HuH-7.5 (cell line): ENCODE measurements around the gene BACE2.

Experiments
- DNase-seq: peaks from one replicate; pipeline ENCODE4 v3.0.0; 2011; ENCODE audit warnings: low spot score

BACE2 gene

DNA sequence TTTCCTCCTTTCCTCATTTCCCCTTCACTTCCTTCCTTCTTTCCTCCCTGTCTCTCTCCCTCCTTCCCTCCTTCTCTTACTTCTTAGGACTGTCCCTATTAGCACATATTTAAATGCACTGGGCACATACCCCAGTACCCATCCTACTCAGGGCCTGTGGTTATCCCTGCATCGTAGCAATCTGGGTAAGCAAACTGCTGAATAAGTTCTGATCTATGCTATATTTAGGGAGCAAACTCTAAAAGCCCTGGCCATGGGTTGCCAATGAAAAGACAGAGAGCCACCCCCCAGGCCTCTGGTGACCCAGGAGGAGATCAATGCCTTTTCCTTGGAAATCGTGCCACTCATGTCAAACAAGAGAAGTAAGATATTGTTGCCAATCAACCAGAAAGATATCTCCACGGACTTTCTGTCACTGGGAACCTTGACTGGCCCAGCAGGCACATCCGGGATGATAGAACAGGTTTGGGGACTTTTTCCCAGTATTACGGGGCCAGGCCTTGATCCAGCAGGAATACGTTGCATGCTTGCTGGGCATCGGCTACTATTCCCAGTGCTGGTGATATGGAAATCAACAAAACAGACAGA is 154.0 kb downstream of the BACE2 start:
- DNase-seq, result no peak

DNA sequence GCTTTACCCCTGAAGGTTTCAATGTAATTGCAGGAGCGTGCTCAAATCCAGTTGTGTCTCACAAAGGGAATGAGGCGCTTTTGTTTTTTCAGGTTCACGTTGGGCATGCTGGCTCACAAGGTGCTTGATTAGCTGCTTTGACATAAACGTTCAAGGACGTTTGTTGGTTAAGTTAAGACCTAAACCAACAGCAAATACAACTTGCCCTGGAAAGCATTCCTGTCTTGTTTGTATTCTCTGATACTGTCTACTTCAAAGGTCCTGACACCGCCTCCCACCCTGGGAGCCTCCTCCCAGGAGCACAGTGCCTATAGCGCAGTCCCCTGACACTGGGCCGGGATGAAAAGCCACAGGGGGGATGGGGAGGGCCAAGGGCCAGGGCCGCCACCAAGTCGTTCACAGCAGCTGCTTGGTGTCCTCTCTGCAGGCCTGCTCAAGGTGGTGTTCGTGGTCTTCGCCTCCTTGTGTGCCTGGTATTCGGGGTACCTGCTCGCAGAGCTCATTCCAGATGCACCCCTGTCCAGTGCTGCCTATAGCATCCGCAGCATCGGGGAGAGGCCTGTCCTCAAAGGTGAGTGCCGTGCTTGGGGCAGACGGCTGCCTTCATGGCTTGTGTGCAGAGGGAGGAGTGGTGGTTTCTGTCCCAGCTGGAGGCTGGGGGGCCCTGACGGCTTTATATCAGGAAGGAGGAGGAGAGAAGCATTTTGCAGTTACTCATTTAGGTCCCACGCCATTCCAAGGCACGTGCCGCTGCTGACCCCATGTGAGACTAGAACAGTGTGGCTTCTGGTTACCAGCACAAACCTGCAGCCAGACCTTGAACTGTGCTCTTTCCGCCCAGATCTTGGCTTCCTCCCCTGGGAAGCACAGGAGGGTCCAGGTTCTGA is 154.8 kb downstream of the BACE2 start:
- DNase-seq, result peak; percentile 66

DNA sequence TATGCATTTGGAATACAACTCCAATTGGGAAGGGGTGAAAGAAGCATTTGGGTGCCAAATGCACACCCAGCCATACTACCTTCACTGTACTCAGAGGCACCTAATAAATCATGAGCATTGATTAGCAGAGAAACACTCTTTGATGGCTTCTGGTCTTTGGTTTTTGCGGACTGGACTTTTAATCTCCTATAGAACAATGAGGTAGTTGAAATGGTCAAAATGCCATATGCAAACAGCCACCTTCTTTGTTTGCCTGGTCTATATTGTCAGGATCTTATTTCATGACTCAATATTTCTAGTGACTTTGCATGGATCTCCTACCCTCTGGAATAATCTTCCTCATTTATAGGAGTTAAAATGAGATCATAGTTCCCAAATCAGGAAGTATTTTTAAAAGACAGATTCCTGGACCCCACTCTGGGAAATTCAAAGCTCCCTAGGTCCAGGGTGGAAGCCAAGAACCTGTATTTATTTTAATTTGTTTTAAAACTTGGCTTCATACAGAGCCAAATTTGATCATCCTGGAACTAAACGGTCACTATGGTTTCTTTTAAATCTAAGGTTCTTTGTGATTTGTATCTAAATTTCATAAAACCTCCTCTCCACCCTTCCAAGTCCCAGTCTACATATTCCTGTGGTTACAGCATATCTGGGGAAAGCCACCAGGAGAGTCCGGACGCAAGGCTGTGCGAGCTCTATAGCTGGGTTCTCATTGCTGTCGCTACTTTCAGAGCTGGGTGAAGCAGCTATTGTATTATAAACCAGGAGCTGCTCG is 157.4 kb downstream of the BACE2 start:
- no peak for DNase-seq

DNA sequence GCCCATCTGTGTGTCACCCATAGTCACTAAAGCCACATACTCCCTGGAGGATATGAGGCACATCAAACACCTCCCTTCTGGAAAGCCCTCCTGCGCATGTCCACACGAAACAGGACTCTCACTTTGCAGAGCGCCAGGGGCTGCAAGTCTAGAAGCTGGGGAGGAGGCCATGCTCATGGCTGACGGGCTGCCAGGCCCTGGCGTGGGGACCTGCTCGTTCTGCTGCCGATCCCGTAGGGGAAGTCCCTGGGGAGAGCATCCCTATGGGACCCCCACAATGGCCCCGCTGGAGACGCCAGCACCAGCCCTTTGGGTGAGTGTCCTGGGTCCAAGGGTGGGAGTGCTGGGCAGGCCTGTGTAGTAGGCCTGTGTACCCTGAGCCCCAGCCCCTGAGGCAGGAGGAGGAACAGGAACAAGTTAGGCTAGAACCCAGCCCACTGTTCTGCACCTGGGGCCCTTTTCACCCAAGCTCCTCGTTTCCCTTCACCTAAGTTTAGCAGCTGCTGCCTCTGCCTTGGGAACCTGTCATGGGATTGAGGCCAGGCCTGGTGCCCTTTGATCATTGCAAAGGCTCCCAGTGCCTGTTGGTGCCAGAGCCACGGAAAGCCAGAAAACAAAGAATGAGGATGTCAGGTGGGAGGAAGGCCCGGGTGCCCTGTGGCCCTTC is 158.6 kb downstream of the BACE2 start:
- DNase-seq, result no peak

DNA sequence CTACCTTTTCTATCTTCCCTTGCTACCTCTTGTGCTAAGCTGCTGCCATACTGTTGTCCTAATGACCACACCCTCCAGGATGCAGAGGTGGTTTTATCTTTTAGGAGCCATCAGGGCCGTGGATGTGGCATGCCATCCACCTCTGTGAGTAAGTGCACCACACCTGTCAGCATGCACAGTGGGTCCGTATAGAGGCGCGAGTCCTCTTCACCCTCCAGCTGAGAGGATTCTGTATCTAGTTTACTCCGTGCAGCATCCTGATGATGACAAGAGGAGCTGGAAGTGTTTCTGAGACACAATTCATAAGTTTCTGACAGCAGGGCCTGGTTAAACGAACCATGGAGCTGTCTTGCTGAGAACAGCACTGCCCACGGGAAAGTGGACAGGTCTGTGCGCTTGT is 159.8 kb downstream of the BACE2 start:
- DNase-seq, result no peak

DNA sequence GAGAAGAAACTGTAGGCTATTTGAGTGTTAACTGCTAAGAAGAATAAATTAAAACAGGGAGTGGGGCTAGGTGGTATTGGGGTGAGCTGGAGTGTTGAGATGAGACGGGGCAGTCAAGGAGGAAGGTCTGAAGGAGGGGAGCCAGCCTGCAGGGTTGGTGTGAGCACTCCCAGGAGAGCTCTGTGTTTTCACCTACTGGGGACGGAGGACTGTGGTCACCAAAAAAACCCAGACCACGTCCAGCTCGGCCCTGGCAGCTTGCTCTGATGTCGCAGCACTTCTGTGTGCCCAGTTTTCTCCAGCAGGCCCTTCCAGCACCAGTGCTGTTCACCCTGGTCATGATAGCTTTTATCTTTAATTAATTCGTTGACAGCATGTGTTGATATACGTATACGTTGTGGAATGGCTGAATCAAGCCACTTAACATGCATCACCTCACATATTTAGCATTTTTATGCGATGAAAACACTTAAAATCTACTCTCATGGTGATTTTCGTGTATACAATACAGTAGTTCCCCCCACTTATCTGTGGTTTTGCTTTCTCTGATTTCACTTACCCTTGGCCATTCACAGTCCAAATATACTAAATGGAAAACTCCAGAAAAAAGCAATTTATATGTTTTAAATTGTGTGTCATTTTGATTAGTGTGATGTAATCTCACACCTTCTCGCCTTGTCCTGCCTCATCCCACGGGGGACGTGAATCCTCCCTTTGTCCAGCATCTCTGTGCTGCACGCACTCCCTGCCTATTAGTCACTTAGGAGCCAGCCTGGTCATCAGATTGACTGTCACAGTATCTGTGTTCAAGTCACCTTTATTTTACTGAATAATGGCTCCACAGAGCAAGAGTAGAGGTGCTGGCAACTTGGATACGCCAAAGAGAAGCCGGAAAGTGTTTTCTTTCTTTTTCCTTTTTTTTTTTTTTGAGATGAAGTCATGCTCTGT is 161.0 kb downstream of the BACE2 start:
- DNase-seq, result no peak
